ENCODE measurements around the gene RPL27. TPM values are rescaled to one million over a fixed set of nuclear protein-coding genes. Genes with fewer than 3 reads are reported as not detected.
"Not testable (repeated sequence)": the region's sequence is repeated elsewhere in the genome, so short reads cannot be mapped to it uniquely, and the experiment has no call there.

The RPL27 gene
- total RNA-seq (2014; rRNA removed; shearing (Covaris generic)) = 3,033 and 3,236 TPM in 2 replicates

- H3K27ac ChIP-seq = peak within 1 kb of the TSS; percentile 88
- H3K4me1 ChIP-seq = no peaks in the 10 kb centered on the region; the same call in 1 of the 2 replicates
- no peaks in the 10 kb centered on the region for H3K9me3 ChIP-seq (replicated peaks)
- H3K27me3 ChIP-seq = no peaks in the 10 kb centered on the region
- H3K4me3 ChIP-seq = peak within 1 kb of the TSS; percentile 83
- DNase-seq = peak; percentile 99 to 100
- H3K36me3 ChIP-seq = peaks cover 47% of the 10 kb centered on the region
These were observed at the start of gene RPL27 for GRCh38 chr17:42997984-42998938. Gene RPL27 (plus strand): TSS chr17:42998419. CDS start chr17:42998751, 332 bp downstream.

- no peaks in the 10 kb centered on the region for H3K4me1 ChIP-seq
- H3K9me3 ChIP-seq (replicated peaks) = no peaks in the 10 kb centered on the region
- no peak overlapping the region for H3K27ac ChIP-seq
- no peaks in the 10 kb centered on the region for H3K27me3 ChIP-seq
- no peak overlapping the region for H3K4me3 ChIP-seq
- no peak for DNase-seq
- peaks cover 33% of the 10 kb centered on the region for H3K36me3 ChIP-seq
These were observed 48.0 kb upstream of the RPL27 start for GRCh38 chr17:42950044-42950783.

GRCh38 chr17:42953669-42954068 lies 44.5 kb upstream of the RPL27 start:
- Histone ChIP-seq H3K27ac (no peak overlapping the region), H3K4me3 (no peak overlapping the region), H3K9me3 (replicated peaks) (no peaks in the 10 kb centered on the region), H3K4me1 (no peaks in the 10 kb centered on the region), H3K27me3 (no peaks in the 10 kb centered on the region), H3K36me3 (peaks cover 49% of the 10 kb centered on the region)
- DNase-seq = no peak

GRCh38 chr17:42964161-42964932 lies 33.9 kb upstream of the RPL27 start, which contains the start of gene AARSD1:
Gene AARSD1 (minus strand): TSS chr17:42964454. CDS start chr17:42964440, 14 bp downstream.
- no peaks in the 10 kb centered on the region for H3K4me1 ChIP-seq
- peak within 1 kb of the TSS; percentile 35; the same call in 1 of the 2 replicates for H3K27ac ChIP-seq
- no peaks in the 10 kb centered on the region for H3K9me3 ChIP-seq (replicated peaks)
- DNase-seq = peak; percentile 89 to 92
- H3K4me3 ChIP-seq = peak within 1 kb of the TSS; percentile 75
- no peaks in the 10 kb centered on the region for H3K27me3 ChIP-seq
- peaks cover 25% of the 10 kb centered on the region for H3K36me3 ChIP-seq

- H3K27ac ChIP-seq = no peak overlapping the region
- H3K4me3 ChIP-seq = no peak overlapping the region
- DNase-seq = no peak
- H3K9me3 ChIP-seq (replicated peaks) = no peaks in the 10 kb centered on the region
- H3K36me3 ChIP-seq = no peaks in the 10 kb centered on the region
- no peaks in the 10 kb centered on the region for H3K27me3 ChIP-seq
- H3K4me1 ChIP-seq = no peaks in the 10 kb centered on the region
These were observed 30.3 kb upstream of the RPL27 start for GRCh38 chr17:42967925-42968324.

- DNase-seq = peak in 1 of 2 experiments; percentile 29
These were observed 29.1 kb upstream of the RPL27 start for GRCh38 chr17:42969001-42969581.

GRCh38 chr17:42971589-42971988 lies 26.6 kb upstream of the RPL27 start:
- no peak overlapping the region for H3K27ac ChIP-seq
- H3K4me3 ChIP-seq = no peak overlapping the region
- H3K4me1 ChIP-seq = no peaks in the 10 kb centered on the region
- no peaks in the 10 kb centered on the region for H3K27me3 ChIP-seq
- no peaks in the 10 kb centered on the region for H3K9me3 ChIP-seq (replicated peaks)
- H3K36me3 ChIP-seq = no peaks in the 10 kb centered on the region
- no peak for DNase-seq

More at GRCh38 chr17:42969001-42969581, 29.1 kb upstream of the RPL27 start:
- no peak overlapping the region for H3K4me3 ChIP-seq
- no peaks in the 10 kb centered on the region for H3K9me3 ChIP-seq (replicated peaks)
- H3K27me3 ChIP-seq = no peaks in the 10 kb centered on the region
- H3K36me3 ChIP-seq = no peaks in the 10 kb centered on the region
- no peaks in the 10 kb centered on the region for H3K4me1 ChIP-seq
- H3K27ac ChIP-seq = no peak overlapping the region

- H3K27me3 ChIP-seq; DNase-seq; H3K4me1 ChIP-seq; H3K9me3 ChIP-seq (replicated peaks); H3K27ac ChIP-seq; H3K36me3 ChIP-seq; H3K4me3 ChIP-seq: not testable (repeated sequence)
These were observed 24.9 kb upstream of the RPL27 start for GRCh38 chr17:42973323-42973722.

- Histone ChIP-seq H3K9me3 (replicated peaks) (no peaks in the 10 kb centered on the region), H3K36me3 (no peaks in the 10 kb centered on the region), H3K4me3 (no peak overlapping the region), H3K27ac (no peak overlapping the region), H3K4me1 (0 out of 2 replicates have a peak, but pooled peaks cover 6% of the 10 kb centered on the region), H3K27me3 (no peaks in the 10 kb centered on the region)
- DNase-seq = no peak
These were observed 23.0 kb upstream of the RPL27 start for GRCh38 chr17:42975265-42975664.

- H3K4me3 ChIP-seq; H3K9me3 ChIP-seq (replicated peaks); H3K4me1 ChIP-seq; H3K27me3 ChIP-seq; DNase-seq; H3K36me3 ChIP-seq; H3K27ac ChIP-seq: not testable (repeated sequence)
These were observed 22.5 kb upstream of the RPL27 start for GRCh38 chr17:42975701-42976100.

- DNase-seq = peak; percentile 88 to 91
- Histone ChIP-seq H3K4me1 (0 out of 2 replicates have a peak, but pooled peaks cover 6% of the 10 kb centered on the region), H3K27ac (peak within 1 kb of the TSS; percentile 54), H3K27me3 (no peaks in the 10 kb centered on the region), H3K9me3 (replicated peaks) (no peaks in the 10 kb centered on the region), H3K4me3 (peak within 1 kb of the TSS; percentile 84), H3K36me3 (no peaks in the 10 kb centered on the region)
These were observed 18.5 kb upstream of the RPL27 start, which contains the start of gene PTGES3L for GRCh38 chr17:42979511-42980273. Gene PTGES3L (minus strand): TSS chr17:42980080. CDS start chr17:42980053, 27 bp downstream.

- DNase-seq = peak; percentile 90 to 92
These were observed 17.9 kb upstream of the RPL27 start, which contains the start of gene RUNDC1 for GRCh38 chr17:42980274-42980765. Gene RUNDC1 (plus strand): TSS chr17:42980565. CDS start chr17:42980577, 12 bp downstream.

More at GRCh38 chr17:42980274-42980765, 17.9 kb upstream of the RPL27 start, which contains the start of gene RUNDC1:
- Histone ChIP-seq H3K27ac (peak within 1 kb of the TSS; percentile 54), H3K27me3 (no peaks in the 10 kb centered on the region), H3K9me3 (replicated peaks) (no peaks in the 10 kb centered on the region), H3K4me1 (0 out of 2 replicates have a peak, but pooled peaks cover 6% of the 10 kb centered on the region), H3K36me3 (no peaks in the 10 kb centered on the region), H3K4me3 (peak within 1 kb of the TSS; percentile 84)

All from SJCRH30 (cell line).